ENCODE results near the gene SH2D3C.

The SH2D3C gene, protein sequence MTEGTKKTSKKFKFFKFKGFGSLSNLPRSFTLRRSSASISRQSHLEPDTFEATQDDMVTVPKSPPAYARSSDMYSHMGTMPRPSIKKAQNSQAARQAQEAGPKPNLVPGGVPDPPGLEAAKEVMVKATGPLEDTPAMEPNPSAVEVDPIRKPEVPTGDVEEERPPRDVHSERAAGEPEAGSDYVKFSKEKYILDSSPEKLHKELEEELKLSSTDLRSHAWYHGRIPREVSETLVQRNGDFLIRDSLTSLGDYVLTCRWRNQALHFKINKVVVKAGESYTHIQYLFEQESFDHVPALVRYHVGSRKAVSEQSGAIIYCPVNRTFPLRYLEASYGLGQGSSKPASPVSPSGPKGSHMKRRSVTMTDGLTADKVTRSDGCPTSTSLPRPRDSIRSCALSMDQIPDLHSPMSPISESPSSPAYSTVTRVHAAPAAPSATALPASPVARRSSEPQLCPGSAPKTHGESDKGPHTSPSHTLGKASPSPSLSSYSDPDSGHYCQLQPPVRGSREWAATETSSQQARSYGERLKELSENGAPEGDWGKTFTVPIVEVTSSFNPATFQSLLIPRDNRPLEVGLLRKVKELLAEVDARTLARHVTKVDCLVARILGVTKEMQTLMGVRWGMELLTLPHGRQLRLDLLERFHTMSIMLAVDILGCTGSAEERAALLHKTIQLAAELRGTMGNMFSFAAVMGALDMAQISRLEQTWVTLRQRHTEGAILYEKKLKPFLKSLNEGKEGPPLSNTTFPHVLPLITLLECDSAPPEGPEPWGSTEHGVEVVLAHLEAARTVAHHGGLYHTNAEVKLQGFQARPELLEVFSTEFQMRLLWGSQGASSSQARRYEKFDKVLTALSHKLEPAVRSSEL

DNA sequence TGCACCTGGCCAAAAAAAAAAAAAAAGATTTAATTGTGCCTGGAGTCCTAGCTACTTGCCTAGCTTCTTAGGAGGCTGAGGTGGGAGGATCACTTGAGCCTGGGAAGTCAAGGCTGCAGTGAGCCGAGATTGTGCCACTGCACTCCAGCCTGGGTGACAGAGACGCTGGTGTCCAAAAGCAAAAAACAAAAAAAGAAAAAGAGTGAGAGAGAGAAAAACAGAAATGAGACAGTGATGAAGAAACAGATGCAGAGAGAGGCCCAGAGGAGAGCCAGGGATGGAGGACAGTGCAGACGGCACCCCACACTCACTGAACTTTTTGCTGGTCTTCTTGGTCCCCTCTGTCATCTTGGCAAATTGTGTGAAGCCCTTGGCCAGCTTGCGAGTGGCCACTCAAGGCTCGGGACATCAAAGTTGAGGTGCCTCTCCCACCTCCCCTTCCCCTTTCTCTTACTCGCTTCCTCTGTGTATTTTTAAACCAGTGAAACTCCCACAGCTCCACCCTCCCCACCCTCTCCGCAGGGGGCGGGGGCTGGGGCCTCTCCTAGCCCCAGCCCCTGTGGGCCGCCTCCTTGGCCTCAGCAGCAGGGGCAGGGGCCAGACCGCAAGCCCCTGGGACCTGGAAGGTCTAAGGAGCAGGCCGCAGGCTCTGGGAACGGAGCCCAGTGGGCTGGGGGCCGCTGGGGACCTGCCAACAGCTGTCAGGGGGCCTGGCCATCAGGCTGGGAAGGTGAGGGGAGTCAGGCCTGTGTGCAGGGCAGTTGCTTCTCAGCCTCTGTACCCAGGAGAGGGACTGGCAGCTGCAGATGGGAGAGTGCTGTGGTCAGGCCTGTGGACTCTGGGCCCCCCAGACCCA lies at the start of gene SH2D3C:
SH2D3C (minus strand) TSS at position 387 of the 856 bp plus-strand sequence; CDS start at position 348, 39 bp downstream.
- in situ Hi-C loops (cut with HindIII; ENCODE audit: low pct_ligation_motif_present, low pct_unique_long_range_greater_than_20kb, low sequenced_read_pairs): no loop called here
- DNase-seq: no peak

DNA sequence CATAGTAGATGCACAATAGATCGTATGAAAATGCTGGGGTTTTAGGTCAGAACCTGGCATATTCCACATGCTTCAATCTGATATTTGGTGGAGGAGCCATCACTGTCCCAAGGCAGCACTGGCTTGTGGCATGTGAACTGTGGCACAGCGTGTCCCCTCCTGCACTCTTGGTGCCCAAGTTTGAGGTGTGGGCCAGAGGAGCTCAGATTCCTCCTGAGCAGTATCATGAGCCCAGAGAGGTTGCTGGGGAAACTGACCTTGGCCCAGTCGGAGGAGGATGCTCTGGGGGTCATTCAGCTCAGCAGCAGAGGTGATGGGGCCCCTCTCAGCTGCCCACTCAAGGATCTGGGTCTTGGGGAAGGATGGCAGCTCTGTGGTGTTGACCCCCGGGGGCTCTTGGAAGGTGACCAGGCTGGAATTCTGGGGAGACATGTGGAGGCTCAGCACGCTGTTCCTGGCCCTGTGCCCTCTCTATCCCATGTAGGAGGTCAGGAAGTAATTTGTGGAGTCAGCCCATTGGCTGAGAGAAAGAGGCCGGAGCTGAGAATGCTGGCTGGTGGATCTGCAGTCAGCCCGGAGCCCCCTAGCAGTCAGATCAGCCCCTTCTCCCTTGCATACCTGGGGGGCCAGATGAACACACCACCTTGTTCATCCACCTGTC lies 47.9 kb upstream of the SH2D3C start:
- in situ Hi-C loops (cut with HindIII; ENCODE audit: low pct_ligation_motif_present, low pct_unique_long_range_greater_than_20kb, low sequenced_read_pairs): no loop called here
- DNase-seq: no peak

DNA sequence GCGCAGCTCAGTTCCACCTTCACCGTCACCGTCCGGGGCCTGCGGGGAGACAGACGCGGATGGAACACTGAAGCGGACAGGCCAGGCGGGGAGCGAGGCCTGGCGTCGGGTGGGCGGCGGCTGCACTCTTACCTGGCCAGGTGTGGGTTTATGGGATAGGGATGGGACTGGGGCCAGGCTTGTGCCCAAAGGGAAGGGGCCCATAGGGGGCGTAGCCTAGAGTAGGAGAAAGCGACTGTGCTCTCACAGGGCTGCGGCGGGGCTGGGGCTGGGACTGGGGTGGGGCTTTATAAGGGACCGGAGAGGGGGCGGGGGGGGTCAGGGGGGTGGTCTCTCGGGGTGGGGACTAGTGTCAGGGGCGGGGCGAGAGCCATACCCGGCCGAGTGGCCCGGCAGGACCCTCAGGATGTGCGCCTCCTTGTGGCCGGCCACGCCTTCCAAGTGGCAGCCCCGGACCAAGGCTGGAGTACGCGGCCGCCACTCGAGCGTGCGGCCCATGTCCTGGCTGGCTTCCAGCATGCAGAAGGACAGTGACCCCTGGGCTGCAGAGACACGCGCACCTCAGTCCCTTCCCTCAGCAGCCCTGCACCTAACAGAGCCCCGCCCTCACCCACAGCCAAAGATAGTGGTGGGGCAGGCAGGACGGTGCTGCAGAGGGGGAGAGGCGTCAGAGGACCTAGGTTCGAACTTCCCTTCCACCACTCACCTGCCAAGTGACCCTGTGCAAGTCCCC lies 47.0 kb upstream of the SH2D3C start:
- in situ Hi-C loops (cut with HindIII; ENCODE audit: low pct_ligation_motif_present, low pct_unique_long_range_greater_than_20kb, low sequenced_read_pairs): no loop called here
- peak; percentile 41 for DNase-seq

DNA sequence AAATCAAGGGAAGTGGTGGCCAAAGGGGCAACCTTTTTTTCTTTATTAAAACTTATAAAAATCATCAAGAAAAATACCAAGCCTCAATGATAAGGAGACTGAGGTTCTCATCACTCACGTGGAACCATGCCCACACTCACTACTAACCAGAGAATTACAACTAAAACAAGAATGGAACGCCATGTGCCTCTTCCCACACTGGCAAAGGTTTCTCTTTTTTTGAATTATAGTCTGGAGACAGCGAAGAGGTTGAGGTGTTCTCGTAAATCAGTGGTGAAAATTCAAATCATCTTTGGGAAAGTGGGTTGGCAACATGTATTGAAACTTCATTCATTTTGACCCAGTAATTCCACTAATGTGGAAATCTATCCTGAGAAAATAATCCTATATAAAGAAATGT lies 43.6 kb upstream of the SH2D3C start:
- in situ Hi-C loops (cut with HindIII; ENCODE audit: low pct_ligation_motif_present, low pct_unique_long_range_greater_than_20kb, low sequenced_read_pairs): no loop called here
- no peak for DNase-seq

DNA sequence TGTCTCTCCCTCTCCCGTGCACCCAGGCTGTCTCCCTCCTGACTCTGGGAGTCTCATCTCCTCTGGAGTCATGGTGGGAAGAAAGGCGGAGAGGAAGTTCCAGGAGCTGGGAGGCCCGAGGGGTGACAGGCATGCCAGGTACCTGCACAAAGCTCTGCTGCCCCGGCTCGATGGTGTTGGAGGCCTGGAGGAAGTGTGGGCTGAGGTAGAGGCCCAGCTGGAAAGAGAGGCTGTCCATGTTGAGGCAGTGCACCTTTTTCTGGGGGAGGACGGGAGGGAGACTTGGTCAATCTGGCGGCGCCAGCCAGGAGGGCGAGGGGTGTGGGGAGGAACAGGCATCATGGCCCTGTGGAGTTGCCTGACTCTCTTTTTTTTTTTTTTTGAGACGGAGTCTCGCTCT lies 40.1 kb upstream of the SH2D3C start:
- in situ Hi-C loops (cut with HindIII; ENCODE audit: low pct_ligation_motif_present, low pct_unique_long_range_greater_than_20kb, low sequenced_read_pairs): no loop called here
- no peak for DNase-seq

DNA sequence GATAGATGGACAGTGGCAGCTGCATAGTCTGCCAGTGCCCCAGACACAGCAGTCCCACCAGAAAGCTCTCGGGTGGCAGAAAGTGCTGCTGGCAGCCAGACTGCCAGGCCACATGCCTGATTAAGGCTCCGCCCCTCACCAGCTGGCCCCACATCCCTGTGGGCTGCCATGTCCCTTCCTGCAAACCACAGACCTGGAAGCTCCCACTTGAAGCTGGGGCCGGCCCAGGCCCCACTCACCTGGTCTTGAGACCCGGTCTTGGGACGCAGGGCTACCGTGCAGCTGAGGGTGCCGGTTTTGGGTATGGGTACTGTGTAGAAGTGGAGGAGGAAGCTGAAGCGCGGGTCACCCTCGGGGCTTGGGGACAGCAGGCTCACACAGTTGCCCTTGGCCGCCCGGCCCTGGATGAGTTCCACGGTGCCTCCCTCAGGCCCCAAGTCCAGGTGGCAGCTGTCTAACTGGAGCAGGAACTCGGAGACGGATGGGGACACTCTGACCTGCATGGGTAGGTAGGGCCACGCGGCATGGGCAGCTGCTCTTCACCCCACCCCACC lies 39.5 kb upstream of the SH2D3C start:
- DNase-seq: no peak
- in situ Hi-C loops (cut with HindIII; ENCODE audit: low pct_ligation_motif_present, low pct_unique_long_range_greater_than_20kb, low sequenced_read_pairs): no loop called here

DNA sequence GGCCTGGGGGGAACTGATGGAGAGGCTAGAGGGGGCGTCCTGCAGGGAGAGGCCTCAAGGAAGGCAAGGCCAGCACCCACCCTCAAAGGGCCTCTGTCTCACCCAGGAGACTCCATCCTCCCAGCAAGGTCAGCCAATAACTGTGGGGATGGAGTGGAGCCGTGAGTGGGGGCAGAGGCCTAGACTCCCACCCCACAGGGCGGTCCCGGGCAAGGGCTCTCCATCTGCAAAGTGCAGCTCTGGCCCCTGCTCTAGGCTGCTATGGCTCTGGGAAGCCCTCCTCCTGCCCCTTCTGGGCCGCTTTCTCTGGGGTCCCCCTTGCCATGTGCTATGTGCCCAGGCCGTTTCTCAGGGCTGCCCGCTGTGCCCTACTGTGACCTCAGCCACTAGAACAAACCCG lies 38.3 kb upstream of the SH2D3C start:
- DNase-seq: no peak
- in situ Hi-C loops (cut with HindIII; ENCODE audit: low pct_ligation_motif_present, low pct_unique_long_range_greater_than_20kb, low sequenced_read_pairs): no loop called here

DNA sequence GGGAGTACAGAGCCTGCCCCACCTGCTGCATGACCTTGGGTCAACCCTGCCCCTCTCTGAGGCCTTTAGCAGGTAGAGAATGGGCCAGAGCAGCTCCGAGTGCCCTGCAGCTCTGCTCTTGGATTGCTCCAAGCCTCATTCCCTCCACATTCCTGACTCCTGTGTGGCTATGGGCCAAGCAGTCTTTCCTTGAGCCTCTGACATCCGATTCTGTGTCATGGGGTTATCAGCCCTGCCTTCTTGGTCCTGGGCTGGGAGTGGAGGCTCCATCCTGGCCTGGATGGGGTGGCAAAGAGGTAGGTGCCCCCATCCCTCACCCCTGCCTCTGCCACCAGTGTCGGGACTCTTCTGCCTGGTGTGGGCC lies 37.9 kb upstream of the SH2D3C start:
- DNase-seq: no peak
- in situ Hi-C loops (cut with HindIII; ENCODE audit: low pct_ligation_motif_present, low pct_unique_long_range_greater_than_20kb, low sequenced_read_pairs): no loop called here

DNA sequence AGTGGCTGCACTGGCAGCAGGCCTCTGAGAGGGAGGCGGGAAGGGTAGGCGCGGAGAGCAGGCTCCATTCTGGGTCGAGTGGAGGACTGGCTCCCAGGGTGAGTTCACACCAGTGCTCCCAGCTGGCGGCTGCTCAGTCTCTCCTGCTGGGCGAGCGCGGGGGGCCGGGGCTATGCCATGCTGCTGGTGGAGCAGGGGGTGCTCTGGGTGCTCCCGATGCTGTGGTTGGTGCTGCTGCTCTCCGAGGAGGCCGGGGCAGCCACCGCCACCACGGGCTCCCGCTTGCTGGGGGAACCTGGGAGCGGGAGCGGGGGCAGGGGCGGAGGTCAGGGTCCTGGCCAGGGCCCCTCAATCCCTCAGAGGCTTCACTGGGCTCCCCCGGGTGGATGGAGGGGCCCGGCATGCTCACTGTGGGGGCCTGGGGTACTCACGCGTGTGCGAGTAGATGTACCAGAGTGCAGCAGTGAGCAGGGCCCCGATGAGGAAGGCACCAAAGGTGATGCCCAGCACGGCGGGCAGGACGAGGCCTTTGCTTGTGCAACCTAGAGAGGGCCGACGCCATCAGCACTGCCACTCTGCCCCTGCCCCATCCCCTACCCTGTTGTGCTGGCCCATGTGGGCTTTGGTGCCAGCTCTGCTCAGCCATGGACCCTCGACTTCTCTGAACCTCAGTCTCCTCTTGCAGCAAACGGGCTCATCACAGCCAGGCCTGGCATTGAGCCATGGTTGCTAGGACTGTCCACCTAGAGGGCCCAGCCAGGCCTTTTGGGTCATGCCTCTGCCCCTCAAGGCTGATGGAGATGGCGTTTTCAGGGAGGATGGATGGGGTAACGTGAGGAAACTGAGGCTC lies 37.3 kb upstream of the SH2D3C start:
- no peak for DNase-seq
- in situ Hi-C loops (cut with HindIII; ENCODE audit: low pct_ligation_motif_present, low pct_unique_long_range_greater_than_20kb, low sequenced_read_pairs): no loop called here

DNA sequence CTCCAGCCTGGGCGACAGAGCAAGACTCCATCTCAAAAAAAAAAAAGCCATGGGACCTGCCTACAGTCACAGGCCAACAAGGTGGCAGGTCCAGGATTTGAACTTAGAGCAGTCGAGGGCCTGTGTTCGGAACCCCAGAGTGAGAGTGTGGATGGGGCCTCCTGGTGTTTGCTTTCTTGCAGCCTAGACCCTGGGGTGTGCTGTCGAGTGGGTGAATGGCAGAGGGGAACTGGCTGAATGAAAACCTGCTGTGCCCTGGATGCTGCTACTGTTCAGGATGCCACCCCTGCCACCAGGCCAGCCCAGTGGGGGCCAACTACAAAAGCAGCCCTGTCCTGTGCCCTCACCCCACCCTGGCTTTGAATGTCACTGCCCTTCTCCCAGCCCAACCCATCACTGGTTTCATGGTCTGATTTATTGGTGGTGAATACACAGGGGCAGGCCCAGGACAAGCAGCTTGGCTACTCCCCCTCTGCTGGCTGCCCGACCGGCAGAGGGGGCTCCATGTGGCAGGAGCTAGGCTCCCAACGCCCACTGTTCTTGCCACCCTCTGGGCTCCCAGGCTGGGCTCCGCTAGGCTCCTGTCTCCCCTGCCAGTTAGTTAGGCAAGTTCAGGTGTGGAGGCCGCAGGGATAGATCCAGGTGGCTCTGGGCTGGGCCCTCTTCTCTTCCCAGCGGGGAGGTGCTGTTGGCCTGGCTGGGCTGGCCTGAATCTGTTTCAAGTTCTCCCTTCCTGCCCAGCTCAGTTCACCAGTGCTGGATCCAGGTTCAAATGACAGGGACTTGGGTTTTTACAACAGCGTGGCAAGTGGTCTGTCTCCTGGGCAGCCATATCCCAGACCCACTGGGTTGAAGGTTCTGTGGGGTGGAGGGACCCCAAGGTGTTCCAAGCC lies 36.4 kb upstream of the SH2D3C start:
- in situ Hi-C loops (cut with HindIII; ENCODE audit: low pct_ligation_motif_present, low pct_unique_long_range_greater_than_20kb, low sequenced_read_pairs): no loop called here
- no peak for DNase-seq

DNA sequence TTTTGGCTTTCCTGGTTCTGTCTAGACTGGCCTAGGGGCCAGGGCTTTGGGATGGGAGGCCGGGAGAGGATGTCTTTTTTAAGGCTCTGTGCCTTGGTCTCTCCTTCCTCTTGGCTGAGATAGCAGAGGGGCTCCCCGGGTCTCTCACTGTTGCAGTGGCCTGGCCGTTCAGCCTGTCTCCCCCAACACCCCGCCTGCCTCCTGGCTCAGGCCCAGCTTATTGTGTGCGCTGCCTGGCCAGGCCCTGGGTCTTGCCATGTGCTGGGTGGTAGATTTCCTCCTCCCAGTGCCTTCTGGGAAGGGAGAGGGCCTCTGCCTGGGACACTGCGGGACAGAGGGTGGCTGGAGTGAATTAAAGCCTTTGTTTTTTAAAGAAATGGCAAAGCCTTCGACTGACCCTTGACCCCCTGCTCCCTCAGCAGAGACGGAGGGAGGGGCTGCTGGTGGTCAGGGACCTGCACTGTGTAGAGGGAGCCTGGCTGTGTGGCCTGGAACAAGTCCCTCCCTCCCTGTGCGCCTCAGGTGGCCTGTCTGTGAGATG lies 35.3 kb upstream of the SH2D3C start:
- no peak for DNase-seq
- in situ Hi-C loops (cut with HindIII; ENCODE audit: low pct_ligation_motif_present, low pct_unique_long_range_greater_than_20kb, low sequenced_read_pairs): no loop called here

DNA sequence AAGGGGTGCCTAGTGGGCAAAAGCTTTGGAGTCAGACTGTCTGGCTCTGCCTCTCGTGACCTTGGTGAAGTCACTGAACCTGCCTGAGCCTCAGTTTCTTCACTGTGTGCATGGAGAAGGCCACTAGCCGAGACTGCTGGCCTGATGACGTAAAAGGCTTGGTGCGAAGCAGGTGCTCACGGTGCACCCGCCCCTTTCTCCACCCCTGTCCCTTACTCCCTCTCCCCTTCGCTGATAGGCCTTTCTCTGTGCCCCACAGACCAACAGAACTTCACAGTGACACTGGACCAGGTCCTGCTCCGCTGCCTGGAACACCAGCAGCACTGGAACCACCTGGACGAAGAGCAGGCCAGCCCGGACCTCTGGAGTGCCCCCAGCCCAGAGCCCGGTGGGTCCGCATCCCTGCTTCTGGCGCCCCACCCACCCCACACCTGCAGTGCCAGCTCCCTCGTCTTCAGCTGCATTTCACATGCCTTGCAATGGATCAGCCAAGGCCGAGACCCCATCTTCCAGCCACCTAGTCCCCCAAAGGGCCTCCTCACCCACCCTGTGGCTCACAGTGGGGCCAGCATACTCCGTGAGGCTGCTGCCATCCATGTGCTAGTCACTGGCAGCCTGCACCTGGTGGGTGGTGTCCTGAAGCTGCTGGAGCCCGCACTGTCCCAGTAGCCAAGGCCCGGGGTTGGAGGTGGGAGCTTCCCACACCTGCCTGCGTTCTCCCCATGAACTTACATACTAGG lies 34.6 kb upstream of the SH2D3C start:
- DNase-seq: no peak
- in situ Hi-C loops (cut with HindIII; ENCODE audit: low pct_ligation_motif_present, low pct_unique_long_range_greater_than_20kb, low sequenced_read_pairs): no loop called here

DNA sequence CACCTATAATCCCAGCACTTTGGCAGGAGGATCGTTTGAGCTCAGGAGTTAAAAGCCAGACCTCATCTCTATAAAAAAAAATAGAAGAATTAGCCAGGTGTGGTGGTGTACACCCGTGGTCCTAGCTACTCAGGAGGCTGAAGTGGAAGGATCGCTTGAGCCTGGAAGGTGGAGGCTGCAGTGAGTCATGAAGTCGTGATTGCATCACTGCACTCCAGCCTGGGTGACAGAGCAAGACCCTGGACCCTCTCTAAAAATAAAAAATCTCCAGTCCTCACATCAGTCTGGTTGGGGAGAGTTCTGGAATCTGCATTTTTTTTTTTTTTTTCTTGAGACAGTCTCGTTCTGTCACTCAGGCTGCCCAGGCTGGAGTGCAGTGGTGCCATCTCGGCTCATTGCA lies 33.5 kb upstream of the SH2D3C start:
- in situ Hi-C loops (cut with HindIII; ENCODE audit: low pct_ligation_motif_present, low pct_unique_long_range_greater_than_20kb, low sequenced_read_pairs): no loop called here
- DNase-seq: no peak

DNA sequence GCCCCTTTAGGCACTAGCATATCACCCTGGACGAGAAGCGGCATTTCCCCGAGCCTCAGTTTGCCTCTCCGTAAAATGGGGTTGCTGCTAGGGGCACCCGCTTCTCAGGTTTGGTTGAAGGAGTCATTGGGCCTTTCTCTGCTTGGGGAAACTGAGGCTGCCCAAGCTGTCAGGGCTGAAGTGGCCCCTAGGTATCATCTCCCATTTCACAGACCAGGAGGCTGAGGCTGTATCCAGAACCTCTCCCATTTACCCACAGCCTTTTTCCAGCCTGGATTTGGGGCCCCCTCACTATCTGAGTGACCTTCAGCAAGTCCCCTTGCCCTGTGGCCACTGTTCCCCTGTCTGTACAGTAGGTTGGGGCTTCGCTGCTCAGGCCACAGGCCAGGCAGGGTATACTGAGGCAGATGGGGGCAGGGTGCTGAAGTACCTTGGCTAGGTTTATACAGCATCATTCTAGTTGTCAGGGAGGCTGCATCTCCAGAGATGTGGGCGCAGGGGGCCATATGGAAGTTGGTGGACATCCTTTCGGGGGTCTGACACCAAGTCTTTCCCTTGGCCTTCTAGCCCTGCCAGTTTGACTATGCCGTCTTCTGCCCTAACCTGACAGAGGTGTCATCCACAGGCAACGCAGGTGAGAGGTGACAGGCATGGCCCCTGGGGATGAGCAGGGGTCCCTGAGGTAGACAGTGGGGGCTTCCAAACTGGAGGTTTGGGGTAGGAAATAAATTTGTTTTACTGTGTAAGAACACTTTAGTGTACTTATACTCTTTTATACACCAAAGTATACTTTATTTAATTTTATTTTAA lies 32.1 kb upstream of the SH2D3C start:
- in situ Hi-C loops (cut with HindIII; ENCODE audit: low pct_ligation_motif_present, low pct_unique_long_range_greater_than_20kb, low sequenced_read_pairs): no loop called here
- no peak for DNase-seq
